ENCODE measurements around the gene SYN1. TPM values are rescaled to one million over a fixed set of nuclear protein-coding genes. Genes with fewer than 3 reads are reported as not detected.
"Not testable (repeated sequence)": the region's sequence is repeated elsewhere in the genome, so short reads cannot be mapped to it uniquely, and the experiment has no call there.

SYN1 gene
- total RNA-seq, 2 donors from 2014 or later = 0.14 to 4.1 TPM

DNA sequence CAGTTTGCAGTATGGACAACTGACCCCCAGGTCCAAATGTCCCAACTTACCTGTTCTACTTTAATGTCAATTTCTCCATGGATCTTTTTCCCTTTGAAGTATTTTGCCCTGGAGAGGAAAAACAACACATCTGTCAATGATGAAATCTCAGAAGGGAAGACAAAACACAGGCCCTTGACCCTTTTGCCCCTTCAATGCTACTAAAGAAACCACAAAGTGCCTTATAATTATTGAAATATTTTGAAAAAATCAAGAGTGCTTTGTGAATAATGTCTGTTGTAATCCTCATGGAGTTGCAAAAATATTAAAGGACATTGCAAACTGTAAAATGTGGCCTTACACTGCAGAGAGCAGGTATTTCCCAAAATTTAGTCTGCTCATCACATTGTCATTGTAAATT lies 12.6 kb downstream of the SYN1 start:
- Histone ChIP-seq H3K27me3 (replicated peaks; ENCODE audit: insufficient read depth) (no peaks in the 10 kb centered on the region), H3K4me1 (replicated peaks) (no peaks in the 10 kb centered on the region), H3K4me3 (no peak overlapping the region), H3K9me3 (no peaks in the 10 kb centered on the region), H3K36me3 (no peaks in the 10 kb centered on the region), H3K27ac (no peak overlapping the region)
- intact Hi-C loops (cut with DNase I) = no loop called here
- TF ChIP-seq POLR2AphosphoS5 (IDR thresholded peaks at IDR 0.05) (no peak), POLR2A (IDR thresholded peaks at IDR 0.05) (no peak)
- TF ChIP-seq, protein P1, sequence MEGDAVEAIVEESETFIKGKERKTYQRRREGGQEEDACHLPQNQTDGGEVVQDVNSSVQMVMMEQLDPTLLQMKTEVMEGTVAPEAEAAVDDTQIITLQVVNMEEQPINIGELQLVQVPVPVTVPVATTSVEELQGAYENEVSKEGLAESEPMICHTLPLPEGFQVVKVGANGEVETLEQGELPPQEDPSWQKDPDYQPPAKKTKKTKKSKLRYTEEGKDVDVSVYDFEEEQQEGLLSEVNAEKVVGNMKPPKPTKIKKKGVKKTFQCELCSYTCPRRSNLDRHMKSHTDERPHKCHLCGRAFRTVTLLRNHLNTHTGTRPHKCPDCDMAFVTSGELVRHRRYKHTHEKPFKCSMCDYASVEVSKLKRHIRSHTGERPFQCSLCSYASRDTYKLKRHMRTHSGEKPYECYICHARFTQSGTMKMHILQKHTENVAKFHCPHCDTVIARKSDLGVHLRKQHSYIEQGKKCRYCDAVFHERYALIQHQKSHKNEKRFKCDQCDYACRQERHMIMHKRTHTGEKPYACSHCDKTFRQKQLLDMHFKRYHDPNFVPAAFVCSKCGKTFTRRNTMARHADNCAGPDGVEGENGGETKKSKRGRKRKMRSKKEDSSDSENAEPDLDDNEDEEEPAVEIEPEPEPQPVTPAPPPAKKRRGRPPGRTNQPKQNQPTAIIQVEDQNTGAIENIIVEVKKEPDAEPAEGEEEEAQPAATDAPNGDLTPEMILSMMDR (IDR thresholded peaks at IDR 0.05) = no peak
- DNase-seq (ENCODE audit: low spot score) = no peak

DNA sequence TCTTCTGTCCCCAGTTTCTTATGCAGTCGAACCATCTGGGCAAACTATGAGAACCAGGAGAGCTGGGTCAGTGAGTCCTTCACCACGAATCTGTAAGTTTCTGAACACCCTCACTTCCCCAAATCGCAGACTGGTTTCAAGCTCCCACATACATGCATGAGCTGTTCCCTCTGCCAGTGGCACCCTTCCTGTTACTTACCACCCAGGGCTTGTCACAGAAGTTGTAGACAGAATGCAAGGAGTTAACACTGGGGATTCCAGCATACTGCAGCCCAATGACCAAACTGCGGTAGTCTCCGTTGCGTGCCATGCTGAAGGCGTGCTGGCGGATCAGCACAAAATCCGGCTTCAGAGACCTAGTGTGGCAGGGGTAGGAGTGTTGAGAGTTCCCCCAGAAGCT lies 14.6 kb downstream of the SYN1 start:
- Histone ChIP-seq H3K27me3 (replicated peaks; ENCODE audit: insufficient read depth) (no peaks in the 10 kb centered on the region), H3K27ac (no peak overlapping the region), H3K4me1 (replicated peaks) (no peaks in the 10 kb centered on the region), H3K36me3 (no peaks in the 10 kb centered on the region), H3K9me3 (no peaks in the 10 kb centered on the region), H3K4me3 (no peak overlapping the region)
- no peak for DNase-seq (ENCODE audit: low spot score)
- intact Hi-C loops (cut with DNase I) = no loop called here
- TF ChIP-seq POLR2AphosphoS5 (IDR thresholded peaks at IDR 0.05) (no peak), POLR2A (IDR thresholded peaks at IDR 0.05) (no peak)
- TF ChIP-seq, protein P1 (IDR thresholded peaks at IDR 0.05) = no peak
- WGBS = 74% methylated on average over 9 of the region's 9 CpGs

DNA sequence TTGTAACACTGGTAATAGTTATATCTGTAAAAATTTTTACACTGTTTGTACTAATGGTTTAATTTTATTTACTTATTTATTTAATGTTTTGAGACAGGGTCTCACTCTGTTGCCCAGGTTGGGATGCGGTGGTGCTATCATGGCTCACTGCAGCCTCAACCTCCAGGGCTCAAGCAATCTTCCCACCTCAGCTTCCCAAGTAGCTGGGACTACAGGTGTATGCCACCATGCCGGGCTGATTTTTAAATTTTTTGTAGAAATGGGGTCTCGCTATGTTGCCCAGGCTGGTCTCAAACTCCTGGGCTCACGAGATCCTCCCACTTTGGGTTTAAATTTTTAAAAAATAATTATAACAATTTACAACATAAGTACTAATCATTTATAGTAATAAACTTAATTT lies 16.5 kb downstream of the SYN1 start:
- H3K9me3 ChIP-seq; H3K27me3 ChIP-seq (replicated peaks; ENCODE audit: insufficient read depth); H3K36me3 ChIP-seq; H3K4me1 ChIP-seq (replicated peaks); DNase-seq (ENCODE audit: low spot score); intact Hi-C loops (cut with DNase I); H3K4me3 ChIP-seq; H3K27ac ChIP-seq: not testable (repeated sequence)
- WGBS = 92% methylated on average over 4 of the region's 4 CpGs

DNA sequence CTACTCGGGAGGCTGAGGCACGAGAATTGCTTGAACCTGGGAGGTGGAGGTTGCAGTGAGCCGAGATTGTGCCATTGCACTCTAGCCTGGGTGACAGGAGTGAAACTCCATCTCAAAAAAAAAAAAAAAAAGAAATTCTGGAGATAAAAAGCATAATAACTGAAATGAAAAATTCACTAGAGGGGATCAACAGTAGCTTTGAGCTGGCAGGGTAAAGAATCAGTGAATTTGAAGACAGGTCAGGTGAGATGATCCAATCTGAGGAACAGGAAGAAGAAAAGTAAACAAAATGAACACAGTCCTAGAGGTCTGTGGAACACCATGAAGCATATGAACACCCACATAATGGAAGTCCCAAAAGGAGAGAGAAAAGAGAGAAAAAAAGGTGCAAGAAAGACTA lies 22.4 kb downstream of the SYN1 start:
- no peaks in the 10 kb centered on the region for H3K4me1 ChIP-seq (replicated peaks)
- H3K27me3 ChIP-seq (replicated peaks; ENCODE audit: insufficient read depth) = no peaks in the 10 kb centered on the region
- no peaks in the 10 kb centered on the region for H3K36me3 ChIP-seq
- WGBS = 97% methylated on average over 3 of the region's 3 CpGs
- DNase-seq (ENCODE audit: low spot score) = no peak
- intact Hi-C loops (cut with DNase I) = no loop called here
- TF ChIP-seq POLR2AphosphoS5 (IDR thresholded peaks at IDR 0.05) (no peak), POLR2A (IDR thresholded peaks at IDR 0.05) (no peak)
- TF ChIP-seq, protein P1 (IDR thresholded peaks at IDR 0.05) = no peak
- no peak overlapping the region for H3K4me3 ChIP-seq
- H3K9me3 ChIP-seq = no peaks in the 10 kb centered on the region
- no peak overlapping the region for H3K27ac ChIP-seq

DNA sequence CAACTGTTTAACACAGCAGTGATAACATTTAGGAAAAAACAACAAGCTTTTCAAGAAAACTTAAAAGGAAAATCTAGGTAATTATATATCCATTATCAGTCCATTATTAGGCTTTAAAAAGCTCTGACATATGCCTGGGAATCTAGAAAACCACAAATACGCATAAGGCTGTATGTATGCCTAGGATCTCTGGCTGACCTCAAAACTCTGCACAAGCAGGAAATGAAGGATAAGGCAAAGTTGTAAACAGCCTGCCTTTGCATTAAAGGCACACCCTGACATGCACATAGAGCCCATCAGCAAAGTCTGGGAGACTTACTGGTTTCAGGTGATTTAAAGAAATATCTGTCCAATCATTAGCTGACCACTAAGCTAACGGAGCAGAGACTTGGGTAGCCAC lies 23.4 kb downstream of the SYN1 start:
- no peaks in the 10 kb centered on the region for H3K36me3 ChIP-seq
- intact Hi-C loops (cut with DNase I) = no loop called here
- 85% methylated on average over 2 of the region's 2 CpGs for WGBS
- no peaks in the 10 kb centered on the region for H3K27me3 ChIP-seq (replicated peaks; ENCODE audit: insufficient read depth)
- DNase-seq (ENCODE audit: low spot score) = no peak
- TF ChIP-seq POLR2A (IDR thresholded peaks at IDR 0.05) (no peak), POLR2AphosphoS5 (IDR thresholded peaks at IDR 0.05) (no peak)
- TF ChIP-seq, protein P1 (IDR thresholded peaks at IDR 0.05) = no peak
- no peaks in the 10 kb centered on the region for H3K4me1 ChIP-seq (replicated peaks)
- H3K4me3 ChIP-seq = no peak overlapping the region
- no peak overlapping the region for H3K27ac ChIP-seq
- H3K9me3 ChIP-seq = no peaks in the 10 kb centered on the region
